HepG2 (cell line): ENCODE data around the gene CEP76. TPM values are rescaled to one million over a fixed set of nuclear protein-coding genes. Genes with fewer than 3 reads are reported as not detected.
A peak's percentile ranks its signal among the peaks of the same experiment; 100 is the strongest.

Source experiments
- ATAC-seq: fragments of 200-7000 bp; cut with Tn5 transposase; 3 replicates; pipeline ENCODE4 v1.9.1; 2020; ENCODE audit warnings: mild to moderate bottlenecking, moderate library complexity
- BruUV-seq: library from RNA; stranded (reverse); fragments of 400-500 nt; replicated peaks from 2 replicates; lab custom pipeline; 2021; lab: Mats Ljungman, UMichigan
- CTCF ChIA-PET: fragments of 300-600 bp; formaldehyde crosslinking; extraction: SDS; loops from one replicate; lab custom pipeline; 2021; ENCODE audit warnings: low total read pairs, inconsistent platforms, low intra/inter-chr PET ratio; lab: Yijun Ruan, JAX
- POLR2A ChIA-PET: fragments of 350-600 bp; sonication (Branson Sonifier 250); formaldehyde crosslinking; loops from one replicate; lab custom pipeline; 2020; ENCODE audit warnings: antibody characterized with exemption, inconsistent platforms; lab: Yijun Ruan, JAX
- DNase-seq: peaks from one replicate; pipeline ENCODE4 v3.0.0-alpha.2; 2015; ENCODE audit warnings: low spot score
- FAIRE-seq: peaks from 3 replicates; lab custom pipeline; 2011; peaks lifted over from hg19 to GRCh38; lab: Jason Lieb, UNC
- H2AFZ ChIP-seq: one replicate; pipeline ENCODE4 v1.6.1; 2011; ENCODE audit warnings: low read length, inconsistent platforms
- H3K27ac ChIP-seq: fragments of 300-600 bp; 3 replicates; pipeline ENCODE4 v1.8.0; 2011; ENCODE audit warnings: mixed run types, mild to moderate bottlenecking, mixed read lengths, low read length, inconsistent platforms; ENCODE audit not compliant: insufficient read depth; ENCODE audit errors: extremely low read length
- H3K27me3 ChIP-seq, 2 experiments: fragments of 200-600 bp in 1 of 2; 2 replicates in 1 of 2; 3 replicates in 1 of 2; pipeline versions ENCODE4 v1.6.0 to v1.8.0; 2011; ENCODE audit warnings: low read length in 2 of 2, mild to moderate bottlenecking in 2 of 2, moderate library complexity in 2 of 2, inconsistent platforms in 1 of 2; ENCODE audit not compliant: insufficient read depth in 2 of 2, control insufficient read depth in 1 of 2
- H3K36me3 ChIP-seq, 2 experiments: fragments of 200-600 bp in 1 of 2; replicated peaks in 1 of 2; 2 replicates in 1 of 2; 3 replicates in 1 of 2; pipeline versions ENCODE4 v1.5.1 to v1.8.0; 2011; ENCODE audit warnings: low read length in 2 of 2, inconsistent platforms in 1 of 2; ENCODE audit not compliant: insufficient read depth in 2 of 2, control insufficient read depth in 1 of 2
- H3K4me1 ChIP-seq: 2 replicates; pipeline ENCODE4 v1.5.1; 2012; ENCODE audit warnings: low read length, inconsistent platforms; ENCODE audit not compliant: insufficient read depth
- H3K4me2 ChIP-seq: 2 replicates; pipeline ENCODE4 v1.6.0; 2011; ENCODE audit warnings: low read depth, low read length, inconsistent platforms
- H3K4me3 ChIP-seq, 3 experiments: fragments of 200-600 bp in 1 of 3; sonication (generic), shearing (Covaris generic) in 1 of 3; replicated peaks in 1 of 3; 2 replicates each; pipeline ENCODE4 v1.5.1; 2011 to 2016; ENCODE audit warnings: low read length in 3 of 3, inconsistent platforms in 2 of 3, low read depth in 2 of 3, mild to moderate bottlenecking in 2 of 3, control low read depth in 1 of 3, mixed read lengths in 1 of 3; ENCODE audit not compliant: insufficient read depth in 1 of 3
- H3K79me2 ChIP-seq: one replicate; pipeline ENCODE4 v1.6.1; 2011; ENCODE audit warnings: low read length, inconsistent platforms; ENCODE audit not compliant: insufficient read depth
- H3K9ac ChIP-seq: 2 replicates; pipeline ENCODE4 v1.6.0; 2011; ENCODE audit warnings: mild to moderate bottlenecking, low read depth, low read length, inconsistent platforms; ENCODE audit not compliant: insufficient read depth
- H3K9me3 ChIP-seq: 2 replicates; pipeline ENCODE4 v1.5.1; 2012; ENCODE audit warnings: mild to moderate bottlenecking, low read length
- H4K20me1 ChIP-seq: 2 replicates; pipeline ENCODE4 v1.6.0; 2011; ENCODE audit warnings: inconsistent platforms, mild to moderate bottlenecking, low read length, moderate library complexity; ENCODE audit not compliant: insufficient read depth
- GATA4 ChIP-seq: sonication (generic); IDR thresholded peaks from 2 replicates; pipeline ENCODE4 v1.6.1; 2016; ENCODE audit warnings: antibody characterized with exemption, low read depth, borderline replicate concordance
- MED8 ChIP-seq: sonication (generic); formaldehyde crosslinking; IDR thresholded peaks from 2 replicates; pipeline ENCODE4 v1.8.1; 2023; ENCODE audit warnings: mild to moderate bottlenecking, missing genetic modification reagents; ENCODE audit not compliant: insufficient replicate concordance
- NR2F1 ChIP-seq, 2 experiments: fragments of 450-650 bp in 1 of 2; formaldehyde crosslinking in 1 of 2; IDR thresholded peaks; 2 replicates each; pipeline versions ENCODE4 v1.5.0 to v1.6.1; 2016 to 2020; ENCODE audit warnings: mild to moderate bottlenecking in 1 of 2, missing compliant biosample characterization in 1 of 2, missing genetic modification reagents in 1 of 2, moderate library complexity in 1 of 2
- NR2F2 ChIP-seq: IDR thresholded peaks from 2 replicates; pipeline ENCODE4 v1.6.1; 2012; ENCODE audit warnings: low read depth, inconsistent platforms, borderline replicate concordance
- PHB2 ChIP-seq: fragments of 450-650 bp; IDR thresholded peaks from 2 replicates; pipeline ENCODE4 v1.6.1; 2018; ENCODE audit not compliant: partially characterized antibody
- RCOR2 ChIP-seq: IDR thresholded peaks from 2 replicates; pipeline ENCODE4 v1.6.1; 2016; ENCODE audit warnings: missing biosample characterization, missing genetic modification reagents
- SRY ChIP-seq: sonication (generic); formaldehyde crosslinking; IDR thresholded peaks from 2 replicates; pipeline ENCODE4 v1.8.0; 2022; ENCODE audit warnings: mild to moderate bottlenecking, missing genetic modification reagents
- TSC22D2 ChIP-seq: sonication (generic); formaldehyde crosslinking; IDR thresholded peaks from 2 replicates; pipeline ENCODE4 v1.5.1; 2020; ENCODE audit warnings: missing genetic modification reagents, mild to moderate bottlenecking, borderline replicate concordance
- U2AF1 ChIP-seq: fragments of 200-400 bp; formaldehyde crosslinking; optimal IDR thresholded peaks from 2 replicates; pipeline ENCODE3; 2017; ENCODE audit warnings: mild to moderate bottlenecking, low read depth, low read length
- ZFY ChIP-seq: sonication (generic); formaldehyde crosslinking; IDR thresholded peaks from 2 replicates; pipeline ENCODE4 v1.4.0; 2020; ENCODE audit warnings: missing genetic modification reagents
- ZMYM4 ChIP-seq: sonication (generic); formaldehyde crosslinking; IDR thresholded peaks from 2 replicates; pipeline ENCODE4 v1.8.1; 2023; ENCODE audit warnings: mild to moderate bottlenecking, missing genetic modification reagents
- ZNF441 ChIP-seq: sonication (generic); formaldehyde crosslinking; IDR thresholded peaks from 2 replicates; pipeline ENCODE4 v1.7.0; 2021; ENCODE audit warnings: missing genetic modification reagents, borderline replicate concordance
- ZNF740 ChIP-seq: sonication (generic); formaldehyde crosslinking; IDR thresholded peaks from 2 replicates; pipeline ENCODE4 v1.4.0; 2020; ENCODE audit warnings: missing genetic modification reagents
- WGBS: methylation state at CpG from one replicate; pipeline ENCODE4 v1.1.6; 2017; ENCODE audit warnings: low lambda C conversion rate; 5-methylcytosine and 5-hydroxymethylcytosine counted together
- in situ Hi-C: cut with HindIII; loops from 2 replicates; pipeline ENCODE4 v1.10.0; 2017; ENCODE audit warnings: low pct_unique_long_range_greater_than_20kb; ENCODE audit not compliant: extremely low pct_ligation_motif_present
- intact Hi-C: fragments of 100-400 bp; cut with micrococcal nuclease; formaldehyde crosslinking; loops from one replicate; pipeline ENCODE4 v1.10.0; 2022; ENCODE audit not compliant: unreplicated experiment
- polyA plus RNA-seq, 8 experiments: library from polyadenylated mRNA; depleted of rRNA in 3 of 8; stranded (reverse) in 7 of 8; unstranded in 1 of 8; fragments of >200 nt; fragmentation: Illumina TruSeq in 4 of 8; extraction: Trizol in 4 of 8; gene quantifications; 2 replicates each; pipeline versions ENCODE4 v1.2.1 to v1.2.3, GENCODE V29; 2011 to 2016; ENCODE audit warnings: low read depth in 4 of 8, missing spikeins in 1 of 8, mixed read lengths in 1 of 8; ENCODE audit not compliant: insufficient read depth in 1 of 8
- total RNA-seq, 5 experiments: library from RNA; depleted of rRNA; stranded (reverse); fragments of >200 nt; fragmentation: Illumina TruSeq; extraction: Trizol; gene quantifications; 2 replicates each; pipeline ENCODE4 v1.2.3, GENCODE V29; 2016; ENCODE audit warnings: low read depth in 1 of 5

CEP76 gene
- total and polyA plus RNA-seq, 2 of the 13 experiments (the other 11 are each of a cell fraction or from before 2014, with no cell fraction given) = 13.9 to 15.1 TPM

GRCh38 chr18:12750076-12750714 lies 47.7 kb upstream of the CEP76 start (continued):
- TF ChIP-seq NR2F1 (CRISPR knock-in tag; IDR thresholded peaks at IDR 0.05) = peak in 1 of 2 experiments; percentile 63; a peak in 2 of 4 replicates

GRCh38 chr18:12749121-12749520 lies 46.6 kb upstream of the CEP76 start:
- Histone ChIP-seq H3K9me3 (no peaks in the 10 kb centered on the region), H3K27me3 (no peaks in the 10 kb centered on the region), H3K4me2 (no peak overlapping the region), H4K20me1 (no peaks in the 10 kb centered on the region), H3K79me2 (no peaks in the 10 kb centered on the region), H3K27ac (no peak overlapping the region), H3K36me3 (no peaks in the 10 kb centered on the region), H3K4me1 (peaks cover 26% of the 10 kb centered on the region), H3K4me3 (no peak overlapping the region), H3K9ac (no peak overlapping the region), H2AFZ (no peak overlapping the region)
- intact Hi-C loops = no loop called here
- no TSS peak for BruUV-seq
- DNase-seq (no peak), FAIRE-seq (no peak), ATAC-seq (no peak)
- TF ChIP-seq PHB2 = no peak
- no peak for TF ChIP-seq SRY (CRISPR knock-in tag)
- no peak for TF ChIP-seq ZMYM4 (CRISPR knock-in tag)
- TF ChIP-seq ZFY (CRISPR knock-in tag) = no peak
- no peak for TF ChIP-seq RCOR2 (CRISPR knock-in tag)
- no peak for TF ChIP-seq TSC22D2 (CRISPR knock-in tag)
- no peak for TF ChIP-seq ZNF740 (CRISPR knock-in tag)
- no peak for TF ChIP-seq NR2F2
- TF ChIP-seq MED8 (CRISPR knock-in tag) = no peak
- no peak for TF ChIP-seq GATA4
- TF ChIP-seq ZNF441 (CRISPR knock-in tag) = no peak
- TF ChIP-seq U2AF1 = no peak
- POLR2A ChIA-PET = interaction anchor here (1.0 kb wide), 1 partner anchor 19 kb away, joined by 3 read pairs; no protein-coding TSS in a partner anchor
- CTCF ChIA-PET = no interaction called here
- in situ Hi-C loops = no loop called here
- 72% methylated on average over 13 of the region's 13 CpGs for WGBS
